H9 (cell line): ENCODE data around the gene SLC4A5. TPM values are rescaled to one million over a fixed set of nuclear protein-coding genes. Genes with fewer than 3 reads are reported as not detected.
A peak's percentile ranks its signal among the peaks of the same experiment; 100 is the strongest.

Source experiments
- DNase-seq: peaks from one replicate; pipeline ENCODE4 v3.0.0-alpha.2; 2017
- H2AFZ ChIP-seq: one replicate; pipeline ENCODE4 v1.6.1; 2013; ENCODE audit warnings: mild to moderate bottlenecking, low read length, control low read depth, moderate library complexity
- H2AK5ac ChIP-seq: 2 replicates; pipeline ENCODE4 v1.6.1; 2013; ENCODE audit warnings: low read length, control low read depth, mixed read lengths; ENCODE audit not compliant: insufficient read length
- H2BK120ac ChIP-seq: one replicate; pipeline ENCODE4 v1.6.1; 2013; ENCODE audit warnings: low read depth, mild to moderate bottlenecking, low read length, control low read depth, inconsistent platforms; ENCODE audit not compliant: poor library complexity, severe bottlenecking
- H2BK12ac ChIP-seq: 2 replicates; pipeline ENCODE4 v1.6.1; 2013; ENCODE audit warnings: low read length, control low read depth, mixed read lengths, low read depth; ENCODE audit not compliant: insufficient read length
- H2BK15ac ChIP-seq: 2 replicates; pipeline ENCODE4 v1.6.1; 2013; ENCODE audit warnings: low read depth, low read length, control low read depth
- H2BK20ac ChIP-seq: one replicate; pipeline ENCODE4 v1.6.1; 2013; ENCODE audit warnings: low read depth, mild to moderate bottlenecking, low read length, control low read depth, inconsistent platforms; ENCODE audit not compliant: poor library complexity, severe bottlenecking
- H2BK5ac ChIP-seq: 2 replicates; pipeline ENCODE4 v1.6.1; 2013; ENCODE audit warnings: low read length, control low read depth, mixed read lengths; ENCODE audit not compliant: insufficient read length
- H3K14ac ChIP-seq: 2 replicates; pipeline ENCODE4 v1.6.1; 2013; ENCODE audit warnings: low read length, control low read depth; ENCODE audit not compliant: insufficient read depth
- H3K18ac ChIP-seq: 2 replicates; pipeline ENCODE4 v1.6.1; 2013; ENCODE audit warnings: low read depth, mild to moderate bottlenecking, mixed read lengths, low read length, control low read depth; ENCODE audit not compliant: insufficient read length
- H3K23ac ChIP-seq: 2 replicates; pipeline ENCODE4 v1.6.1; 2013; ENCODE audit warnings: low read length, control low read depth, mixed read lengths, low read depth; ENCODE audit not compliant: insufficient read length
- H3K23me2 ChIP-seq: 2 replicates; pipeline ENCODE4 v1.6.1; 2013; ENCODE audit warnings: low read depth, mild to moderate bottlenecking, mixed read lengths, low read length, control low read depth; ENCODE audit not compliant: insufficient read length, poor library complexity, severe bottlenecking
- H3K27ac ChIP-seq: 2 replicates; pipeline ENCODE4 v1.5.1; 2013; ENCODE audit warnings: low read length, control low read depth, mixed read lengths, low read depth; ENCODE audit not compliant: insufficient read length
- H3K27me3 ChIP-seq: 2 replicates; pipeline ENCODE4 v1.6.1; 2013; ENCODE audit warnings: low read length, control low read depth, inconsistent platforms; ENCODE audit not compliant: insufficient read depth
- H3K4ac ChIP-seq: 2 replicates; pipeline ENCODE4 v1.6.1; 2013; ENCODE audit warnings: low read depth, mild to moderate bottlenecking, control low read depth, inconsistent platforms, low read length, moderate library complexity
- H3K4me1 ChIP-seq: 2 replicates; pipeline ENCODE4 v1.6.1; 2013; ENCODE audit warnings: low read length, control low read depth, inconsistent platforms; ENCODE audit not compliant: insufficient read depth
- H3K4me2 ChIP-seq: 2 replicates; pipeline ENCODE4 v1.6.1; 2013; ENCODE audit warnings: low read length, control low read depth, mixed read lengths; ENCODE audit not compliant: insufficient read length, insufficient read depth
- H3K56ac ChIP-seq: 2 replicates; pipeline ENCODE4 v1.6.1; 2013; ENCODE audit warnings: low read depth, mild to moderate bottlenecking, mixed read lengths, low read length, control low read depth; ENCODE audit not compliant: insufficient read length
- H3K79me1 ChIP-seq: 2 replicates; pipeline ENCODE4 v1.6.1; 2013; ENCODE audit warnings: low read depth, mild to moderate bottlenecking, moderate library complexity, low read length, control low read depth, inconsistent platforms; ENCODE audit not compliant: insufficient read depth, poor library complexity, severe bottlenecking
- H3K79me2 ChIP-seq: 2 replicates; pipeline ENCODE4 v1.6.1; 2013; ENCODE audit warnings: low read length, control low read depth, inconsistent platforms; ENCODE audit not compliant: insufficient read depth
- H3K9ac ChIP-seq: 2 replicates; pipeline ENCODE4 v1.6.1; 2013; ENCODE audit warnings: low read length, control low read depth, mixed read lengths; ENCODE audit not compliant: insufficient read length; ENCODE audit errors: extremely low read depth
- H3K9me3 ChIP-seq: one replicate; pipeline ENCODE4 v1.6.1; 2013; ENCODE audit warnings: low read depth, low read length, inconsistent platforms; ENCODE audit not compliant: control insufficient read depth
- H3T11ph ChIP-seq: one replicate; pipeline ENCODE4 v1.6.1; 2013; ENCODE audit warnings: mild to moderate bottlenecking, low read length, control low read depth, inconsistent platforms
- H4K20me1 ChIP-seq: one replicate; pipeline ENCODE4 v1.6.1; 2013; ENCODE audit not compliant: control insufficient read depth, insufficient read length, insufficient read depth
- H4K5ac ChIP-seq: 2 replicates; pipeline ENCODE4 v1.6.1; 2013; ENCODE audit warnings: low read depth, mild to moderate bottlenecking, mixed read lengths, low read length, control low read depth; ENCODE audit not compliant: insufficient read length
- H4K8ac ChIP-seq: replicated peaks from 2 replicates; pipeline ENCODE4 v1.6.1; 2013; ENCODE audit warnings: low read length, control low read depth, mixed read lengths, low read depth; ENCODE audit not compliant: insufficient read length
- H4K91ac ChIP-seq: 2 replicates; pipeline ENCODE4 v1.6.1; 2013; ENCODE audit warnings: low read depth, mild to moderate bottlenecking, moderate library complexity, mixed read lengths, low read length, control low read depth; ENCODE audit not compliant: insufficient read length
- H3K27ac Mint-ChIP-seq, 3 experiments: 2 replicates in 2 of 3; 3 replicates in 1 of 3; pipeline ENCODE4 v1.8.0; 2020 to 2021; ENCODE audit warnings: mixed read lengths in 3 of 3, mild to moderate bottlenecking in 1 of 3, moderate library complexity in 1 of 3
- H3K27me3 Mint-ChIP-seq: 2 replicates; pipeline ENCODE4 v1.8.0; 2021; ENCODE audit warnings: low read depth, mild to moderate bottlenecking, moderate library complexity, mixed read lengths
- H3K36me3 Mint-ChIP-seq, 3 experiments: 2 replicates in 2 of 3; 3 replicates in 1 of 3; pipeline ENCODE4 v1.8.0; 2020 to 2021; ENCODE audit warnings: low read depth in 3 of 3, mixed read lengths in 3 of 3; ENCODE audit not compliant: insufficient read depth in 1 of 3
- H3K4me1 Mint-ChIP-seq, 2 experiments: 2 replicates each; pipeline ENCODE4 v1.8.0; 2020; ENCODE audit warnings: mixed read lengths in 2 of 2
- H3K4me3 Mint-ChIP-seq, 2 experiments: 2 replicates in 1 of 2; 3 replicates in 1 of 2; pipeline ENCODE4 v1.8.0; 2020 to 2021; ENCODE audit warnings: mild to moderate bottlenecking in 2 of 2, mixed read lengths in 2 of 2, moderate library complexity in 1 of 2
- H3K9me3 Mint-ChIP-seq, 2 experiments: 2 replicates in 1 of 2; 3 replicates in 1 of 2; pipeline ENCODE4 v1.8.0; 2020; ENCODE audit warnings: mild to moderate bottlenecking in 2 of 2, mixed read lengths in 2 of 2, moderate library complexity in 1 of 2
- CTCF ChIP-seq: fragments of 200-600 bp; sonication (generic); conservative IDR thresholded peaks from 3 replicates; pipeline ENCODE4 v1.8.0; 2021; ENCODE audit warnings: antibody characterized with exemption, mild to moderate bottlenecking
- WGBS: extraction: QIAGEN DNeasy Blood & Tissue Kit; methylation state at CpG from one replicate; pipeline ENCODE4 v1.1.7; 2013; ENCODE audit warnings: missing lambda C conversion rate, low lambda C conversion rate, mixed read lengths; ENCODE audit not compliant: insufficient read length; ENCODE audit errors: extremely low coverage; 5-methylcytosine and 5-hydroxymethylcytosine counted together
- total RNA-seq: library from RNA; stranded (reverse); gene quantifications from 2 replicates; pipeline ENCODE4 v1.2.1, GENCODE V29; 2021

Gene SLC4A5
- total RNA-seq, 1 experiment from 2014 or later, result 0.50 TPM

- Histone ChIP-seq H2BK5ac (no peak overlapping the region), H3K18ac (no peak overlapping the region), H3K23me2 (no peaks in the 10 kb centered on the region), H3K14ac (no peak overlapping the region), H4K20me1 (no peaks in the 10 kb centered on the region), H3K4me1 (no peaks in the 10 kb centered on the region), H3K56ac (no peak overlapping the region), H3K4me2 (no peak overlapping the region), H3K4ac (no peak overlapping the region), H3K79me2 (no peaks in the 10 kb centered on the region), H3K9me3 (no peaks in the 10 kb centered on the region), H2AFZ (no peak overlapping the region), H3K27me3 (no peaks in the 10 kb centered on the region), H2BK12ac (no peak overlapping the region), H4K5ac (no peak overlapping the region), H4K8ac (no peak overlapping the region), H3K27ac (no peak overlapping the region), H4K91ac (no peak overlapping the region), H2BK15ac (no peak overlapping the region), H2BK20ac (no peak overlapping the region), H2AK5ac (no peak overlapping the region), H3K79me1 (no peaks in the 10 kb centered on the region), H3K23ac (no peak overlapping the region), H2BK120ac (no peak overlapping the region), H3T11ph (no peak overlapping the region), H3K9ac (no peak overlapping the region)
- H3K27me3 Mint-ChIP-seq, result peaks cover 4% of the 10 kb centered on the region
- H3K9me3 Mint-ChIP-seq, result no peaks in the 10 kb centered on the region
- H3K27ac Mint-ChIP-seq, result no peak overlapping the region
- no peaks in the 10 kb centered on the region for H3K4me1 Mint-ChIP-seq
- WGBS, result no CpG with 5 or more reads among the region's 3 CpGs
- DNase-seq, result peak; percentile 81
- no peaks in the 10 kb centered on the region for H3K36me3 Mint-ChIP-seq
- TF ChIP-seq CTCF, result peak; percentile 95
- no peak overlapping the region for H3K4me3 Mint-ChIP-seq
These were observed 8.3 kb downstream of the SLC4A5 start for GRCh38 chr2:74334931-74335333.
